ENCODE measurements around the gene OR4C13. TPM values are rescaled to one million over a fixed set of nuclear protein-coding genes. Genes with fewer than 3 reads are reported as not detected.
"Not testable (repeated sequence)": the region's sequence is repeated elsewhere in the genome, so short reads cannot be mapped to it uniquely, and the experiment has no call there.

The OR4C13 gene
- polyA plus RNA-seq (ENCODE audit: insufficient read length in 10 of 10) = not detected
- long read RNA-seq, donor 1 = 0 reads
- long read RNA-seq, donor 2 = 0 reads
- long read RNA-seq, donor 3 = 0 reads
- long read RNA-seq, donor 4 = 0 reads
- long read RNA-seq, donor 5 = 0 reads
- long read RNA-seq, donor 6 = 0 reads
- long read RNA-seq, donor 7 = 0 reads
- long read RNA-seq, donor 8 = 0 reads
- long read RNA-seq, donor 9 = 0 reads

DNA sequence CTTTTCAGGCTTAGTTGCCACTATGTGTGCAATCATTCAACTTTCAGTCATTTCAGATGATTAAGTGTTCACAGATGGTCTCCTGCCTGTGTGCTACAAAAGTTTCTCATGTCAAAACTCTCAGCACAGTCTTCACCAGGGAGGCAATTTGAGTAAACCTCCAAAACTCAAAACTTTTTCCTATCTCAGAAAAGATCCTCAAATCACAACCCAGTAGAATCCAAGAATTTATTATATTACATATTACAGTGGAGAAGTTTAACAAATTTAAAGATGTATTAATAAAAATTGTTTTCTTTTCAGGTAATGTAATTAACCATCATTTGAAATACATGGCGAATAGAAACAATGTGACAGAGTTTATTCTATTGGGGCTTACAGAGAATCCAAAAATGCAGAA, at the start of gene OR4C13:
Gene OR4C13, plus strand, starts transcription at position 301 of the 400 bp plus-strand sequence. Its CDS starts 32 bp downstream, at position 333.
- DNase-seq = no peak

DNA sequence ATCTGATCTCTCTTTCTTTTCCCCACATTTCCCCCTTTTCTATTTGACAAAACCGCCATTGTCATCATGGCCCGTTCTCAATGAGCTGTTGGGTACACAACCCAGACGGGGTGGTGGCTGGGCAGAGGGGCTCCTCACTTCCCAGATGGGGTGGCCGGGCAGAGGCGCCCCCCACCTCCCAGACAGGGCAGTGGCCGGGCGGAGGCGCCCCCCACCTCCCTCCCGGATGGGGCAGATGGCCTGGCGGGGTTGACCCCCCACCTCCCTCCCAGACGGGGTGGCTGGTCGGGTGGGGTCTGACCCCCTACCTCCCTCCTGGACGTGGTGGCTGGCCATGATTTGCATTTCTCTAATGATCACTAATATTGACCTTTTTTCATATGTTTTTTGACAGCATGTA, 40.7 kb upstream of the OR4C13 start:
- DNase-seq = not testable (repeated sequence)

DNA sequence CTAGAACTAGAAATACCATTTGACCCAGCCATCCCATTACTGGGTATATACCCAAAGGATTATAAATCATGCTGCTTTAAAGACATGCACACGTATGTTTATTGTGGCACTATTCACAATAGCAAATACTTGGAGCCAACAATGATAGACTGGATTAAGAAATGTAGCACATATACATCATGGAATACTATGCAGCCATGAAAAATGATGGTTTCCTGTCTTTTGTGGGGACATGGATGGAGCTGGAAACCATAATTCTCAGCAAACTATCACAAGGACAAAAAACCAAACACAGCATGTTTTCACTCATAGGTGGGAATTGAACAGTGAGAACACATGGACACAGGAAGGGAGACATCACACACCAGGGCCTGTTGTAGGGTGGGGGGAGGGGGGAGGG, 3.5 kb upstream of the OR4C13 start:
- not testable (repeated sequence) for DNase-seq

DNA sequence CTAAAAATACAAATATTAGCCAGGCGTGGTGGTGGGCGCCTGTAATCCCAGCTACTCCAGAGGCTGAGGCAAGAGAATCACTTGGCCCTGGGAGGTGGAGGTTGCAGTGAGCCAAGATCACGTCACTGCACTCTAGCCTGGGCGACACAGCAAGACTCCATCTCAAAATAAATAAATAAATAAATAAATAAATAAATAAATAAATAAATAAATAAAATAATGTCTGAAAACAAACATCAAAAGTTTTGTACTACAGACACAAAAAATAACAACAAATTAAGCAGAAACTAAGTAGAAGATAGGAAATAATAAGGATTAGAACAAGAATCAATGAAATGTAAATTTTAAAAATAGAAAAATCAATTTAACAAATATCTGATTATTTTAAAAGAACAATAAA, 21.2 kb downstream of the OR4C13 start:
- DNase-seq = not testable (repeated sequence)

DNA sequence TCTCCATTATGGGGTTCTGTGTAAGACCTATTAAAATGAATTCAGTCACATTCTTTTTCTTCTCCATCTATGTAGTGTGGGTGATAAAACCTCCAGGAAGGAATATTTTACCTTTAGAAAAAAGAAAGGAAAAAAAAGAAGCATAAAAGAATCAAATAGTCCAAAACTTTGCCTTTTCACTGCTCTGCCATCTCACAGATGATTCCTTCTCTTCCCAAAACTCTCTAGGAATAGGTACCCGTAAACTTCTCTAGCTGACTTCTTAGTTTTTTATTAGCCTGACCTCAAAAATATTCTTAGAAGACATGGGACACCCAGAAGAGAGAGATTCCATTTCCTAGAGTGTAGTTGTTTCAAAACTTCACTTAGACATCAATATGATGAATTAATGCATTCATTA, 30.2 kb downstream of the OR4C13 start, which contains the start of gene OR4C12:
Gene OR4C12, minus strand, starts transcription at position 101 of the 400 bp plus-strand sequence. Its CDS starts 34 bp downstream, at position 67.
- not testable (repeated sequence) for DNase-seq

DNA sequence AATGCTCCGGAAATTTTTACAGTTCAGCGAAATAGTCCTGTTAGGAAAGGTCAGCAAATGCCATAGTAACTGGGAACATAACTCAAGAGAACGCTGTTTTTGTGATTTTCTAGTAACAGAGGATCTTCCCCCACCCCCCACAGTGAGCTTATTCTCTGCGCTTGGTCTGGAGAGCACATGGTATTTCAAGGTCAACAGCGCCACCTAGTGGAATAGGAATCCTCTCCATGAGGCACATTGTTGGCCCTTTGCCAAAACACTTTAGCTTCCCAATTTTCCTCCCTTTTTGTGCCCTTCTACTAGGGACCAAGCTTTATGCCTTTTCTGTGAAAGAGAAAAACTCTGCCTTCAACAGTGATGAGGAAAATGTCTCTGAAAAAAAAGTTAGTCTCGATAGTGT, 43.4 kb downstream of the OR4C13 start:
- peak; percentile 0 for DNase-seq

Other genes with a start within 250 kb of the OR4C13 start
- gene OR4C12, start 30.1 kb downstream of the OR4C13 start, polyA plus RNA-seq (ENCODE audit: insufficient read length in 10 of 10) = not detected
- not detected for gene OR4C45, start 80.5 kb downstream of the OR4C13 start, polyA plus RNA-seq (ENCODE audit: insufficient read length in 10 of 10)

Data from muscle of back (tissue), 13 donors.